ENCODE data around the gene KRTAP5-3. TPM values are rescaled to one million over a fixed set of nuclear protein-coding genes. Genes with fewer than 3 reads are reported as not detected.

Gene KRTAP5-3
- total RNA-seq, 1 experiment from 2014 or later, result not detected

- peaks cover 2% of the 10 kb centered on the region; the same call in 1 of the 2 replicates for H3K4me1 ChIP-seq (ENCODE audit: insufficient read depth, low read length)
- no peak overlapping the region for H2BK15ac ChIP-seq (ENCODE audit: low read depth, low read length)
- H3K9ac ChIP-seq (ENCODE audit: extremely low read depth, insufficient read length, low read length), result no peak overlapping the region
- H2BK20ac ChIP-seq (ENCODE audit: low read depth, low read length, poor library complexity, severe bottlenecking), result no peak overlapping the region
- peaks cover 8% of the 10 kb centered on the region; the same call in 1 of the 2 replicates for H3K27me3 ChIP-seq (ENCODE audit: insufficient read depth, low read length)
- no peak overlapping the region for H4K8ac ChIP-seq (replicated peaks; ENCODE audit: insufficient read length, low read depth, low read length)
- peaks cover 25% of the 10 kb centered on the region for H3K27me3 Mint-ChIP-seq (ENCODE audit: low read depth)
- no peak overlapping the region for H3K18ac ChIP-seq (ENCODE audit: insufficient read length, low read depth, low read length)
- no peak overlapping the region for H4K5ac ChIP-seq (ENCODE audit: insufficient read length, low read depth, low read length)
- no peak overlapping the region for H3K23ac ChIP-seq (ENCODE audit: insufficient read length, low read depth, low read length)
- H3K4ac ChIP-seq (ENCODE audit: low read depth, low read length), result no peak overlapping the region
- no peak overlapping the region for H3T11ph ChIP-seq (ENCODE audit: low read length)
- no peak overlapping the region for H3K4me3 Mint-ChIP-seq
- H4K91ac ChIP-seq (ENCODE audit: insufficient read length, low read depth, low read length), result no peak overlapping the region
- H3K9me3 ChIP-seq (ENCODE audit: control insufficient read depth, low read depth, low read length), result no peaks in the 10 kb centered on the region
- no peak overlapping the region for H3K56ac ChIP-seq (ENCODE audit: insufficient read length, low read depth, low read length)
- H2BK5ac ChIP-seq (ENCODE audit: insufficient read length, low read length), result no peak overlapping the region
- H3K79me2 ChIP-seq (ENCODE audit: insufficient read depth, low read length), result no peaks in the 10 kb centered on the region
- H3K4me2 ChIP-seq (ENCODE audit: insufficient read depth, insufficient read length, low read length), result no peak overlapping the region
- no peaks in the 10 kb centered on the region for H3K9me3 Mint-ChIP-seq
- no peak overlapping the region for H2AK5ac ChIP-seq (ENCODE audit: insufficient read length, low read length)
- H3K27ac Mint-ChIP-seq, result no peak overlapping the region; a peak in 1 of 7 replicates
- no peak overlapping the region for H2BK12ac ChIP-seq (ENCODE audit: insufficient read length, low read depth, low read length)
- WGBS (ENCODE audit: extremely low coverage, insufficient read length, low lambda C conversion rate), result no CpG with 5 or more reads among the region's 12 CpGs
- peaks cover 24 to 44% of the 10 kb centered on the region in 2 experiments for H3K4me1 Mint-ChIP-seq
- H2AFZ ChIP-seq (ENCODE audit: low read length), result no peak overlapping the region
- DNase-seq, result peak; percentile 25
- H3K27ac ChIP-seq (ENCODE audit: insufficient read length, low read depth, low read length), result no peak overlapping the region
- no peaks in the 10 kb centered on the region for H3K79me1 ChIP-seq (ENCODE audit: insufficient read depth, low read depth, low read length, poor library complexity, severe bottlenecking)
- TF ChIP-seq CTCF (conservative IDR thresholded peaks at IDR 0.05), result no peak
- no peaks in the 10 kb centered on the region for H4K20me1 ChIP-seq (ENCODE audit: control insufficient read depth, insufficient read depth, insufficient read length)
- 0 out of 2 replicates have a peak overlapping the region, but pooled peaks have one; percentile 31 for H3K14ac ChIP-seq (ENCODE audit: insufficient read depth, low read length)
- H3K36me3 Mint-ChIP-seq (ENCODE audit: insufficient read depth in 1 of 3, low read depth in 3 of 3), result peaks cover 0 to 1% (median 0%) of the 10 kb centered on the region in 3 experiments; a peak in 1 of 7 replicates
- no peaks in the 10 kb centered on the region for H3K23me2 ChIP-seq (ENCODE audit: insufficient read length, low read depth, low read length, poor library complexity, severe bottlenecking)
- H2BK120ac ChIP-seq (ENCODE audit: low read depth, low read length, poor library complexity, severe bottlenecking), result no peak overlapping the region
Observed at GRCh38 chr11:1558775-1559110, 49.5 kb downstream of the KRTAP5-3 start.
